Right lobe of liver (tissue), 4 donors: Measurements from ENCODE around the gene AMIGO1.

Source experiments
- CTCF ChIP-seq, 4 donors: fragments of 200-600 bp in 3 of 4; fragments of 450-650 bp in 1 of 4; IDR thresholded peaks; one replicate each; pipeline versions ENCODE4 v1.5.1 to v1.8.0; 2016 to 2022; ENCODE audit warnings: antibody characterized with exemption in 4 of 4, mild to moderate bottlenecking in 2 of 4
- POLR2A ChIP-seq: fragments of 450-650 bp; IDR thresholded peaks from one replicate; pipeline ENCODE4 v1.6.1; 2017; ENCODE audit warnings: antibody characterized with exemption, mild to moderate bottlenecking
- donor health status: DM: no; HTN: no; CAD: no.
- donor health status: DM: no; HTN: no; CAD: no.
- donor health status: DM: no; HTN: yes; CAD: no.

DNA sequence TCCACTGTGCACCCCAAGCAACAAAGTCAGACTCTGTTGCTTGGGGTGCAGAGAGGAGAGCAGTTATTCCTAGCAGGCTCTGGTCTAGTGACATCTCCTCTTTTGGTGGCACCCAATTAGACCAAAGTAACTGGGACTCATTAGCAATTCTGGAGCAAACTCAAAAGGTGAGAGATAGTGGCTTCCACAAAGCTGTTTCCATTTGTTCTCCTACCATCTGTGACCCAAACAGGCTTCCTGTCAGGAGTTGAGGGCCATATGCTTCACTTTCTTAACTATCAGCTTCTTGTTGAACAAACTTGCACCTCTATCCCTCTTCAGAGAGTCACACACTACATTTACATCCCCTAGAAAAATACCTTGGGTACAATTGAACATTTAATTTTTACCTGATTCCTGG, 27.3 kb downstream of the AMIGO1 start:
- no peak for TF ChIP-seq POLR2A
- TF ChIP-seq CTCF (IDR thresholded peaks at IDR 0.05): no peak
